Panc1 (cell line): ENCODE data around the gene MGRN1. TPM values are rescaled to one million over a fixed set of nuclear protein-coding genes. Genes with fewer than 3 reads are reported as not detected.
A peak's percentile ranks its signal among the peaks of the same experiment; 100 is the strongest.

Source experiments
- ATAC-seq: fragments of 200-7000 bp; cut with Tn5 transposase; 2 replicates; pipeline ENCODE4 v1.9.1; 2020; ENCODE audit warnings: mild to moderate bottlenecking, moderate library complexity
- BruUV-seq: library from RNA; stranded (reverse); fragments of 400-500 nt; replicated peaks from 2 replicates; lab custom pipeline; 2021; lab: Mats Ljungman, UMichigan
- CTCF ChIA-PET: fragments of 300-600 bp; sonication (Branson Sonifier 250); formaldehyde crosslinking; loops from one replicate; lab custom pipeline; 2022; ENCODE audit warnings: antibody characterized with exemption; lab: Charles Lee
- POLR2A ChIA-PET: fragments of 300-600 bp; sonication (Branson Sonifier 250); formaldehyde crosslinking; loops from one replicate; lab custom pipeline; 2022; ENCODE audit warnings: antibody characterized with exemption; lab: Charles Lee
- DNase-seq: peaks from one replicate; pipeline ENCODE4 v3.0.0-alpha.2; 2010; ENCODE audit warnings: low read depth, low spot score
- H3K27ac ChIP-seq: 2 replicates; pipeline ENCODE4 v1.5.1; 2011; ENCODE audit warnings: mild to moderate bottlenecking, low read length, inconsistent platforms
- H3K27me3 ChIP-seq: fragments of 200-500 bp; sonication (Bioruptor generic); 2 replicates; pipeline ENCODE4 v1.6.0; 2014; ENCODE audit warnings: low read length, inconsistent platforms; ENCODE audit not compliant: control insufficient read depth, insufficient read depth
- H3K36me3 ChIP-seq: fragments of 200-500 bp; sonication (Bioruptor generic); 2 replicates; pipeline ENCODE4 v1.5.1; 2014; ENCODE audit warnings: inconsistent platforms, mild to moderate bottlenecking, low read length, moderate library complexity; ENCODE audit not compliant: control insufficient read depth, insufficient read depth
- H3K4me1 ChIP-seq: 2 replicates; pipeline ENCODE4 v1.5.1; 2011; ENCODE audit warnings: inconsistent platforms, mild to moderate bottlenecking, low read length, moderate library complexity; ENCODE audit not compliant: control insufficient read depth, insufficient read depth
- H3K4me3 ChIP-seq, 2 experiments: 2 replicates each; pipeline ENCODE4 v1.5.1; 2011 to 2012; ENCODE audit warnings: low read depth in 2 of 2, low read length in 2 of 2, mild to moderate bottlenecking in 2 of 2, inconsistent platforms in 1 of 2, moderate library complexity in 1 of 2
- H3K9me3 ChIP-seq: fragments of 200-500 bp; sonication (Bioruptor generic); 2 replicates; pipeline ENCODE4 v1.5.1; 2014; ENCODE audit warnings: low read depth, mild to moderate bottlenecking, inconsistent platforms, low read length, moderate library complexity; ENCODE audit not compliant: control insufficient read depth, insufficient read depth
- POLR2AphosphoS5 ChIP-seq: IDR thresholded peaks from 2 replicates; pipeline ENCODE4 v1.6.1; 2012; ENCODE audit warnings: mild to moderate bottlenecking, low read depth, low read length, moderate library complexity
- SIN3A ChIP-seq: IDR thresholded peaks from 2 replicates; pipeline ENCODE4 v1.6.1; 2012; ENCODE audit warnings: low read depth, mild to moderate bottlenecking, low read length, moderate library complexity, borderline replicate concordance; ENCODE audit not compliant: insufficient read depth
- in situ Hi-C: cut with HindIII; loops from 2 replicates; pipeline ENCODE4 v1.10.0; 2016; ENCODE audit warnings: low sequenced_read_pairs, low pct_unique_long_range_greater_than_20kb
- intact Hi-C: fragments of 100-400 bp; cut with micrococcal nuclease; formaldehyde crosslinking; loops from one replicate; pipeline ENCODE4 v1.10.0; 2022; ENCODE audit not compliant: unreplicated experiment
- total RNA-seq: library from RNA; stranded (reverse); gene quantifications from one replicate; pipeline ENCODE4 v1.2.1, GENCODE V29; 2021; ENCODE audit not compliant: unreplicated experiment
- TF ChIP-seq, protein P1 (sequence below), 2 experiments: IDR thresholded peaks; 2 replicates each; pipeline ENCODE4 v1.6.1; 2011 to 2012; ENCODE audit warnings: low read depth in 2 of 2, control low read depth in 1 of 2, low read length in 1 of 2, mild to moderate bottlenecking in 1 of 2, moderate library complexity in 1 of 2; ENCODE audit not compliant: insufficient read depth in 1 of 2

MGRN1 gene
- total RNA-seq, 1 experiment from 2014 or later: 59.7 TPM

DNA sequence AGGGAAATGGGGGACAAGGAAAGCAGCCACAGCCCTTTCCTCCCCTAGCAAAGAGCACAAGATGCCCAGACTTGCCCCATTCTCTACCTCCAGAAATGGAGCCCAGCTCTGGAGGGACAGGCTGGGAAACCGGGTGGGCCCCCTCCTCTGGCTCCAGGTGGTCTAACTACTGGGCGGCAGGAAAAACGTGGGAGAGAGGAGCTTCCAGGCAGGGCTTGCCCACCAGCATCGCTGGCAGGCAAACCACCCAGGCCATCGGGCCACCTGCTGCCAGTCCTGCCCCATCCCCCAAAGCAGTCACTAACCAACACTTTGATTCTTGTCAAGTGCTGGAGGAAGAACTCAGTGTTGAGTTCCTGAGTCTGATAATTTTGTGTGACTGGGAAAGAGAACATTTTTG, 93.8 kb downstream of the MGRN1 start:
- Histone ChIP-seq H3K27ac (no peak overlapping the region), H3K27me3 (no peaks in the 10 kb centered on the region), H3K36me3 (0 out of 2 replicates have a peak, but pooled peaks cover 3% of the 10 kb centered on the region), H3K4me3 (no peak overlapping the region), H3K9me3 (no peaks in the 10 kb centered on the region), H3K4me1 (no peaks in the 10 kb centered on the region)
- CTCF ChIA-PET: no interaction called here
- intact Hi-C loops (loop anchor here (5.0 kb wide), 1 partner anchor 239 kb away; the partner anchor contains the start of gene SEC14L5), in situ Hi-C loops (no loop called here)
- POLR2A ChIA-PET: interaction anchor here (0.5 kb wide), 1 partner anchor 120 kb away, joined by 5 read pairs; no protein-coding TSS in a partner anchor
- DNase-seq: no peak
- no peak for TF ChIP-seq POLR2AphosphoS5
- TF ChIP-seq SIN3A: no peak
- TF ChIP-seq, protein P1, sequence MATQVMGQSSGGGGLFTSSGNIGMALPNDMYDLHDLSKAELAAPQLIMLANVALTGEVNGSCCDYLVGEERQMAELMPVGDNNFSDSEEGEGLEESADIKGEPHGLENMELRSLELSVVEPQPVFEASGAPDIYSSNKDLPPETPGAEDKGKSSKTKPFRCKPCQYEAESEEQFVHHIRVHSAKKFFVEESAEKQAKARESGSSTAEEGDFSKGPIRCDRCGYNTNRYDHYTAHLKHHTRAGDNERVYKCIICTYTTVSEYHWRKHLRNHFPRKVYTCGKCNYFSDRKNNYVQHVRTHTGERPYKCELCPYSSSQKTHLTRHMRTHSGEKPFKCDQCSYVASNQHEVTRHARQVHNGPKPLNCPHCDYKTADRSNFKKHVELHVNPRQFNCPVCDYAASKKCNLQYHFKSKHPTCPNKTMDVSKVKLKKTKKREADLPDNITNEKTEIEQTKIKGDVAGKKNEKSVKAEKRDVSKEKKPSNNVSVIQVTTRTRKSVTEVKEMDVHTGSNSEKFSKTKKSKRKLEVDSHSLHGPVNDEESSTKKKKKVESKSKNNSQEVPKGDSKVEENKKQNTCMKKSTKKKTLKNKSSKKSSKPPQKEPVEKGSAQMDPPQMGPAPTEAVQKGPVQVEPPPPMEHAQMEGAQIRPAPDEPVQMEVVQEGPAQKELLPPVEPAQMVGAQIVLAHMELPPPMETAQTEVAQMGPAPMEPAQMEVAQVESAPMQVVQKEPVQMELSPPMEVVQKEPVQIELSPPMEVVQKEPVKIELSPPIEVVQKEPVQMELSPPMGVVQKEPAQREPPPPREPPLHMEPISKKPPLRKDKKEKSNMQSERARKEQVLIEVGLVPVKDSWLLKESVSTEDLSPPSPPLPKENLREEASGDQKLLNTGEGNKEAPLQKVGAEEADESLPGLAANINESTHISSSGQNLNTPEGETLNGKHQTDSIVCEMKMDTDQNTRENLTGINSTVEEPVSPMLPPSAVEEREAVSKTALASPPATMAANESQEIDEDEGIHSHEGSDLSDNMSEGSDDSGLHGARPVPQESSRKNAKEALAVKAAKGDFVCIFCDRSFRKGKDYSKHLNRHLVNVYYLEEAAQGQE (IDR thresholded peaks at IDR 0.05; ENCODE audit: insufficient read depth in 1 of 2, low read depth in 2 of 2, low read length in 1 of 2): no peak
- no peak for ATAC-seq
- TSS peak; percentile 27 for BruUV-seq

DNA sequence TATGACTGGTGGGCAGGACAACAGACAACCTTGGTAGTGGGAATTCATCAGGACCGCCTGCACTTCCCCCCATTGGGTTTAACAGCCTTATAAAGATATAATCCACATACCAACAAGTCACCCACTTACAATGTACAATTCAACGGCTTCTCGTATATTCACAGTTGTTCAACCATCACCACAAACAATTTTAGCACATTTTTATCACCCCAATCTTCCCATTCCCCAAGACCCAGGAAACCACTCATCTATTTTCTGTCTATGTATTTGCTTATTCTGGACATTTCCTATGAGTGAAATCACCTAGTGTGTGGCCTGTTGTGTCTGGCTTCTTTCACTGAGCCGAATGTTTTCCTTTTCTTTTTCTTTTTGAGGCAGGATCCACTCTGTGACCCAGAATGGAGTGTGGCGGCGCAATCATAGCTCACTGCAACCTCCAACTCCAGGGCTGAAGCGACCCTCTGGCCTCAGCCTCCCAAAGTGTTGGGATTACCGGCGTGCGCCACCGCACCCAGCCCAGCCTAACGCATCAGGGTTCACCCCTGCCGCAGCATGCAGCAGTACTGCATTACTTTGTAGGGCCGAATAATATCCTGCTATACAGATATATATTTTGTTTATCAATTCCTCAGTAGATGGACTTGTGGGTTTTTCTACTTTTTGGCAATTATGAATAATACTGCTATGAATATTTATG, 98.6 kb downstream of the MGRN1 start:
- ChIA-PET CTCF (no interaction called here), POLR2A (no interaction called here)
- TF ChIP-seq POLR2AphosphoS5: no peak
- TF ChIP-seq, protein P1 (IDR thresholded peaks at IDR 0.05; ENCODE audit: insufficient read depth in 1 of 2, low read depth in 2 of 2, low read length in 1 of 2): no peak
- Histone ChIP-seq H3K9me3 (no peaks in the 10 kb centered on the region), H3K27me3 (no peaks in the 10 kb centered on the region), H3K4me1 (no peaks in the 10 kb centered on the region), H3K4me3 (no peak overlapping the region), H3K27ac (no peak overlapping the region), H3K36me3 (peaks cover 15% of the 10 kb centered on the region)
- no TSS peak for BruUV-seq
- in situ Hi-C loops (no loop called here), intact Hi-C loops (no loop called here)
- DNase-seq (no peak), ATAC-seq (no peak)
